Esophagus squamous epithelium (tissue), 5 donors: Measurements from ENCODE around the gene ROPN1. TPM values are rescaled to one million over a fixed set of nuclear protein-coding genes. Genes with fewer than 3 reads are reported as not detected.

Source experiments
- DNase-seq: peaks from one replicate; lab custom pipeline; 2025; lab: John Stamatoyannopoulos, UW
- H3K27ac ChIP-seq, 4 donors: fragments of 200-600 bp; sonication (generic); one replicate each; pipeline ENCODE4 v1.5.1; 2016 to 2019; ENCODE audit warnings: mild to moderate bottlenecking in 1 of 4
- H3K27me3 ChIP-seq, 4 donors: fragments of 200-600 bp; sonication (generic); 1 replicate in 3 of 4; 2 replicates in 1 of 4; pipeline versions ENCODE4 v1.5.1 to v1.6.0; 2017 to 2021; ENCODE audit warnings: antibody characterized with exemption in 1 of 4
- H3K36me3 ChIP-seq, 3 donors: fragments of 200-600 bp; sonication (generic); one replicate each; pipeline ENCODE4 v1.5.1; 2016 to 2019
- H3K4me1 ChIP-seq, 3 donors: fragments of 200-600 bp; sonication (generic); one replicate each; pipeline ENCODE4 v1.5.1; 2017 to 2019
- H3K4me3 ChIP-seq, 4 donors: fragments of 200-600 bp; sonication (generic); 1 replicate in 3 of 4; 2 replicates in 1 of 4; pipeline ENCODE4 v1.5.1; 2016 to 2019; ENCODE audit warnings: mild to moderate bottlenecking in 2 of 4, moderate library complexity in 1 of 4
- H3K9me3 ChIP-seq, 3 donors: fragments of 200-600 bp; sonication (generic); one replicate each; pipeline ENCODE4 v1.5.1; 2016 to 2019
- POLR2A ChIP-seq, 4 donors: fragments of 450-650 bp; IDR thresholded peaks; one replicate each; pipeline ENCODE4 v1.6.1; 2017; ENCODE audit warnings: antibody characterized with exemption in 4 of 4, mild to moderate bottlenecking in 4 of 4, moderate library complexity in 3 of 4
- WGBS, 2 donors: methylation state at CpG; one replicate each; pipeline ENCODE4 v1.1.5; 2018; 5-methylcytosine and 5-hydroxymethylcytosine counted together
- intact Hi-C: fragments of 100-400 bp; cut with DNase I; formaldehyde crosslinking; loops from one replicate; pipeline ENCODE4 v1.15.0; 2022
- total RNA-seq, 4 donors: library from RNA; depleted of rRNA; stranded (reverse); fragments of >200 nt; gene quantifications; one replicate each; pipeline ENCODE4 v1.1.0, GENCODE V29; 2016
- TF ChIP-seq, protein P1 (sequence below), 6 experiments: fragments of 450-650 bp in 4 of 6; fragments of 200-600 bp in 2 of 6; sonication (generic) in 2 of 6; IDR thresholded peaks; one replicate each; pipeline ENCODE4 v1.5.1; 2016 to 2019; ENCODE audit warnings: antibody characterized with exemption in 6 of 6, mild to moderate bottlenecking in 4 of 6, moderate library complexity in 4 of 6
- donor health status: DM: yes; HTN: yes; CAD: no.

ROPN1 gene
- total RNA-seq, 4 donors from 2014 or later: 0.38 TPM; not detected in 3

DNA sequence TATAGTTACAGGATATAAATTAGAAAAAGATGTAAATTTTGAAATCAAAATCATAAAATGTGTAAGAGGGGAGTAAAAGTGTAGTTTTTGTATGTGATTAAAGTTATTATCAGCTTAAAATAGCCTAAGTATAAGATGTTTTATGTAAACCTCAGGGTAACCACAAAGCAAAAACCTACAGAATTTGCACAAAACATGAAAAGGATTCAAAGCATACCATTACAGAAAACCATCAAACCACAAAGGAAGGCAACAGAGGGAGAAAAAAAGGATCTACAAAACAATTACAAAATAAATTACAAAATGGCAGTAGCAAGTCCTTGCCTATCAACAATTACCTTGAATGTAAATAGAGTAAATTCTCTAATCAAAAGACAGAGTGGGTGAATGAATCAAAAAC, 71.1 kb downstream of the ROPN1 start:
- Histone ChIP-seq H3K27ac (no peak overlapping the region), H3K4me1 (no peaks in the 10 kb centered on the region), H3K9me3 (peaks cover 0 to 21% (median 15%) of the 10 kb centered on the region in 3 donors), H3K4me3 (no peak overlapping the region), H3K27me3 (no peaks in the 10 kb centered on the region), H3K36me3 (peaks cover 0 to 65% (median 0%) of the 10 kb centered on the region in 3 donors)
- TF ChIP-seq, protein P1, sequence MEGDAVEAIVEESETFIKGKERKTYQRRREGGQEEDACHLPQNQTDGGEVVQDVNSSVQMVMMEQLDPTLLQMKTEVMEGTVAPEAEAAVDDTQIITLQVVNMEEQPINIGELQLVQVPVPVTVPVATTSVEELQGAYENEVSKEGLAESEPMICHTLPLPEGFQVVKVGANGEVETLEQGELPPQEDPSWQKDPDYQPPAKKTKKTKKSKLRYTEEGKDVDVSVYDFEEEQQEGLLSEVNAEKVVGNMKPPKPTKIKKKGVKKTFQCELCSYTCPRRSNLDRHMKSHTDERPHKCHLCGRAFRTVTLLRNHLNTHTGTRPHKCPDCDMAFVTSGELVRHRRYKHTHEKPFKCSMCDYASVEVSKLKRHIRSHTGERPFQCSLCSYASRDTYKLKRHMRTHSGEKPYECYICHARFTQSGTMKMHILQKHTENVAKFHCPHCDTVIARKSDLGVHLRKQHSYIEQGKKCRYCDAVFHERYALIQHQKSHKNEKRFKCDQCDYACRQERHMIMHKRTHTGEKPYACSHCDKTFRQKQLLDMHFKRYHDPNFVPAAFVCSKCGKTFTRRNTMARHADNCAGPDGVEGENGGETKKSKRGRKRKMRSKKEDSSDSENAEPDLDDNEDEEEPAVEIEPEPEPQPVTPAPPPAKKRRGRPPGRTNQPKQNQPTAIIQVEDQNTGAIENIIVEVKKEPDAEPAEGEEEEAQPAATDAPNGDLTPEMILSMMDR (IDR thresholded peaks at IDR 0.05): no peak
- intact Hi-C loops: no loop called here
- no peak for DNase-seq

DNA sequence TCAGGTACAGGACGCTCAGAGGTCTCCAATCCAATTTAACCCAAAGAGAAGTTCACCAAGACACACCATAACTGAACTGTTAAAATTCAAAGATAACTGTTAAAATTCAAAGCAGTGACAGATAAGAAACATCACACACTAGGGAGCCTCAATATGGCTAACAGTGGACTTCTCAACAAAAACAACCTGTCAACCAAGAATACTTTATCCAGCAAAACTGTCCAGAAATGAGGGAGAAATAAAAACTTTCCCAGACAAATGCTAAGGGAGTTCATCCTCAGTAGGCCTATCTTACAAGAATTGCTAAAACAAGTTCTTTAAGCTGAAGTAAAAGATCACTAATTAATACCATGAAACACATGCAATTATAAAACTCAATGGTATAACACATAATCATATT, 71.5 kb downstream of the ROPN1 start:
- no peak for DNase-seq
- H3K9me3 ChIP-seq: peaks cover 0 to 21% (median 15%) of the 10 kb centered on the region in 3 donors
- no peaks in the 10 kb centered on the region for H3K4me1 ChIP-seq
- no peak overlapping the region for H3K27ac ChIP-seq
- H3K36me3 ChIP-seq: peaks cover 0 to 68% (median 0%) of the 10 kb centered on the region in 3 donors
- TF ChIP-seq POLR2A (IDR thresholded peaks at IDR 0.05): no peak
- TF ChIP-seq, protein P1 (IDR thresholded peaks at IDR 0.05): no peak
- intact Hi-C loops: no loop called here
- no peak overlapping the region for H3K4me3 ChIP-seq
- H3K27me3 ChIP-seq: no peaks in the 10 kb centered on the region
- 95 to 100% methylated on average over 1 of the region's 1 CpG for WGBS, 2 donors

GRCh38 chr3:123919353-123919752, 72.6 kb downstream of the ROPN1 start:
- intact Hi-C loops: no loop called here
- no CpG with 5 or more reads among the region's 3 CpGs for WGBS, 2 donors
- DNase-seq: no peak
- Histone ChIP-seq H3K27ac (no peak overlapping the region), H3K36me3 (peaks cover 0 to 66% (median 0%) of the 10 kb centered on the region in 3 donors), H3K4me1 (no peaks in the 10 kb centered on the region), H3K4me3 (no peak overlapping the region), H3K9me3 (peaks cover 0 to 21% (median 15%) of the 10 kb centered on the region in 3 donors), H3K27me3 (no peaks in the 10 kb centered on the region)
- TF ChIP-seq POLR2A (IDR thresholded peaks at IDR 0.05): no peak
- TF ChIP-seq, protein P1 (IDR thresholded peaks at IDR 0.05): no peak

Other genes with a start within 250 kb of the ROPN1 start
- 100 to 1,000 TPM in 1 of 4 donors, 10 to 100 TPM in 3; 10.7 to 320 (median 42.0) TPM for gene MYLK, start 107.8 kb downstream of the ROPN1 start, total RNA-seq
- 10 to 100 TPM in 3 of 4 donors, 1 to 10 TPM in 1; 7.7 to 28.4 (median 26.8) TPM for gene CCDC14, start 30.9 kb downstream of the ROPN1 start, total RNA-seq
- 10 to 100 TPM; 18.5 to 36.8 (median 30.0) TPM for gene KALRN, start 41.2 kb upstream of the ROPN1 start, total RNA-seq